ENCODE data around the gene SDK2. TPM values are rescaled to one million over a fixed set of nuclear protein-coding genes. Genes with fewer than 3 reads are reported as not detected.

SDK2 gene
- total and polyA plus RNA-seq, 2 experiments from 2014 or later, result 0.74 to 5.1 TPM

GRCh38 chr17:73624496-73624988 is 19.7 kb downstream of the SDK2 start (continued):
- no peak for TF ChIP-seq STAT1 (IDR thresholded peaks at IDR 0.05; ENCODE audit: unreplicated experiment)
- TF ChIP-seq EZH2 (IDR thresholded peaks at IDR 0.05; ENCODE audit: low read depth, unreplicated experiment), result no peak
- no peak for TF ChIP-seq ZNF462 (CRISPR knock-in tag; IDR thresholded peaks at IDR 0.05)

- Mint-ChIP-seq H3K4me1 (peaks cover 25% of the 10 kb centered on the region), H3K36me3 (ENCODE audit: low read depth) (peaks cover 8% of the 10 kb centered on the region), H3K27me3 (ENCODE audit: insufficient read depth, low read depth, poor library complexity) (peaks cover 3% of the 10 kb centered on the region), H3K4me3 (no peak overlapping the region), H3K9me3 (peaks cover 9% of the 10 kb centered on the region), H3K27ac (no peak overlapping the region)
- Histone ChIP-seq H3K27ac (ENCODE audit: low read depth) (no peak overlapping the region), H3K9me2 (ENCODE audit: insufficient read depth) (no peaks in the 10 kb centered on the region), H3K36me3 (ENCODE audit: insufficient read depth) (peaks cover 3% of the 10 kb centered on the region; the same call in 1 of the 2 replicates), H2AFZ (no peak overlapping the region), H3K27me3 (ENCODE audit: insufficient read depth) (no peaks in the 10 kb centered on the region), H3F3A (replicated peaks; ENCODE audit: low read depth) (no peaks in the 10 kb centered on the region), H3K4me1 (ENCODE audit: insufficient read depth) (no peaks in the 10 kb centered on the region; the same call in 1 of the 2 replicates), H3K79me2 (replicated peaks; ENCODE audit: insufficient read depth) (no peaks in the 10 kb centered on the region), H3K4me3 (no peak overlapping the region), H3K4me2 (no peak overlapping the region), H4K20me1 (replicated peaks; ENCODE audit: insufficient read depth) (no peaks in the 10 kb centered on the region; the same call in 1 of the 2 replicates)
- peak; percentile 36; the same call in 2 of the 3 replicates for ATAC-seq
- no peak for DNase-seq (ENCODE audit: low spot score)
- TF ChIP-seq ETS1 (IDR thresholded peaks at IDR 0.05), result no peak
- no peak for TF ChIP-seq CTCF (conservative IDR thresholded peaks at IDR 0.05; ENCODE audit: low read depth in 2 of 2)
- no peak for TF ChIP-seq JUNB (IDR thresholded peaks at IDR 0.05; ENCODE audit: unreplicated experiment)
- TF ChIP-seq POLR2AphosphoS5 (IDR thresholded peaks at IDR 0.05; ENCODE audit: low read depth), result no peak
- no peak for TF ChIP-seq NANOG (IDR thresholded peaks at IDR 0.05; ENCODE audit: borderline replicate concordance)
- TF ChIP-seq REST (IDR thresholded peaks at IDR 0.05; ENCODE audit: unreplicated experiment), result no peak
- no peak for TF ChIP-seq ZNF114 (CRISPR knock-in tag; IDR thresholded peaks at IDR 0.05)
- no peak for TF ChIP-seq STAT1 (IDR thresholded peaks at IDR 0.05; ENCODE audit: unreplicated experiment)
- no peak for TF ChIP-seq EZH2phosphoT487 (IDR thresholded peaks at IDR 0.05; ENCODE audit: unreplicated experiment)
Observed at GRCh38 chr17:73623818-73624217, 20.4 kb downstream of the SDK2 start.
